ENCODE results near the gene ARL10.

The ARL10 gene

GRCh38 chr5:176362233-176362490, 3.1 kb upstream of the ARL10 start:
- DNase-seq: no peak

- DNase-seq: no peak
These were observed 429 bp upstream of the ARL10 start for GRCh38 chr5:176364765-176365350.

GRCh38 chr5:176366232-176366894, 1.1 kb downstream of the ARL10 start:
- DNase-seq: no peak

GRCh38 chr5:176368726-176369125, 3.4 kb downstream of the ARL10 start:
- no peak for DNase-seq

- DNase-seq: no peak
These were observed 4.8 kb downstream of the ARL10 start for GRCh38 chr5:176369934-176370711.

- DNase-seq: peak; percentile 65 to 77 (median 74)
These were observed 6.6 kb downstream of the ARL10 start for GRCh38 chr5:176371621-176372539.

GRCh38 chr5:176373100-176373818, 8.0 kb downstream of the ARL10 start:
- DNase-seq: peak in 2 of 3 donors; percentile 10 to 20

GRCh38 chr5:176379881-176380280, 14.6 kb downstream of the ARL10 start:
- no peak for DNase-seq

- DNase-seq: no peak
These were observed 16.1 kb downstream of the ARL10 start for GRCh38 chr5:176381423-176381822.

- DNase-seq: no peak
These were observed 16.7 kb downstream of the ARL10 start for GRCh38 chr5:176381979-176382378.

- DNase-seq: no peak
These were observed 17.4 kb downstream of the ARL10 start for GRCh38 chr5:176382721-176383120.

GRCh38 chr5:176383248-176383905, 18.1 kb downstream of the ARL10 start:
- no peak for DNase-seq

GRCh38 chr5:176383961-176384360, 18.7 kb downstream of the ARL10 start:
- DNase-seq: no peak

GRCh38 chr5:176384366-176384930, 19.2 kb downstream of the ARL10 start:
- DNase-seq: no peak

GRCh38 chr5:176384991-176385390, 19.7 kb downstream of the ARL10 start:
- no peak for DNase-seq

- DNase-seq: no peak
These were observed 21.2 kb downstream of the ARL10 start for GRCh38 chr5:176386491-176386890.

- no peak for DNase-seq
These were observed 22.2 kb downstream of the ARL10 start for GRCh38 chr5:176387384-176387925.

- peak in 2 of 3 donors; percentile 19 to 20 for DNase-seq
These were observed 22.7 kb downstream of the ARL10 start for GRCh38 chr5:176388003-176388443.

GRCh38 chr5:176388444-176389134, 23.3 kb downstream of the ARL10 start, which contains the start of the genes HIGD2A and NOP16:
Gene HIGD2A, plus strand, starts transcription at chr5:176388751. Its CDS starts 69 bp downstream, at chr5:176388820.
Gene NOP16, minus strand, starts transcription at chr5:176388598. Its CDS starts 59 bp downstream, at chr5:176388539.
- peak; percentile 99 to 100 (median 99) for DNase-seq
